HEK293 (cell line): ENCODE measurements around the gene CACNA2D3.

Experiments
- CTCF ChIP-seq: fragments of 450-650 bp; formaldehyde crosslinking; IDR thresholded peaks from 2 replicates; pipeline ENCODE4 v1.5.1; 2016; ENCODE audit warnings: missing biosample characterization, missing genetic modification characterization
- HOXA7 ChIP-seq: sonication (generic); formaldehyde crosslinking; IDR thresholded peaks from 2 replicates; pipeline ENCODE4 v1.8.1; 2022; ENCODE audit warnings: missing genetic modification reagents, borderline replicate concordance
- KLF8 ChIP-seq: fragments of 450-650 bp; formaldehyde crosslinking; IDR thresholded peaks from 2 replicates; pipeline ENCODE4 v1.5.1; 2016; ENCODE audit warnings: missing biosample characterization, missing genetic modification characterization
- OSR2 ChIP-seq: fragments of 450-650 bp; formaldehyde crosslinking; IDR thresholded peaks from 2 replicates; pipeline ENCODE4 v1.5.1; 2016; ENCODE audit warnings: missing biosample characterization, missing genetic modification characterization
- TCF7L2 ChIP-seq: IDR thresholded peaks from 2 replicates; pipeline ENCODE4 v1.6.1; 2011; ENCODE audit warnings: low read depth, mild to moderate bottlenecking, inconsistent platforms, low read length, moderate library complexity, borderline replicate concordance
- ZBTB10 ChIP-seq: fragments of 450-650 bp; formaldehyde crosslinking; IDR thresholded peaks from 2 replicates; pipeline ENCODE4 v1.5.1; 2016; ENCODE audit warnings: missing biosample characterization, missing genetic modification characterization
- ZBTB49 ChIP-seq: fragments of 450-650 bp; formaldehyde crosslinking; IDR thresholded peaks from 2 replicates; pipeline ENCODE4 v1.5.1; 2016; ENCODE audit warnings: missing biosample characterization, missing genetic modification characterization, low read depth
- ZEB2 ChIP-seq: fragments of 450-650 bp; formaldehyde crosslinking; IDR thresholded peaks from 2 replicates; pipeline ENCODE4 v1.5.1; 2016; ENCODE audit warnings: missing biosample characterization, missing genetic modification characterization
- ZNF416 ChIP-seq: fragments of 450-650 bp; formaldehyde crosslinking; IDR thresholded peaks from 2 replicates; pipeline ENCODE4 v1.5.1; 2016; ENCODE audit warnings: missing biosample characterization, missing genetic modification characterization
- ZNF501 ChIP-seq: fragments of 450-650 bp; formaldehyde crosslinking; IDR thresholded peaks from 2 replicates; pipeline ENCODE4 v1.5.1; 2016; ENCODE audit warnings: missing biosample characterization, missing genetic modification characterization
- ZNF580 ChIP-seq: fragments of 450-650 bp; formaldehyde crosslinking; IDR thresholded peaks from 2 replicates; pipeline ENCODE4 v1.5.1; 2016; ENCODE audit warnings: missing biosample characterization, missing genetic modification characterization
- ZNF639 ChIP-seq: fragments of 450-650 bp; formaldehyde crosslinking; IDR thresholded peaks from 2 replicates; pipeline ENCODE4 v1.5.1; 2016; ENCODE audit warnings: missing biosample characterization, missing genetic modification characterization
- ZNF747 ChIP-seq: fragments of 450-650 bp; formaldehyde crosslinking; IDR thresholded peaks from 2 replicates; pipeline ENCODE4 v1.5.1; 2016; ENCODE audit warnings: missing biosample characterization, missing genetic modification characterization
- ZNF776 ChIP-seq: fragments of 450-650 bp; formaldehyde crosslinking; IDR thresholded peaks from 2 replicates; pipeline ENCODE4 v1.5.0; 2017; ENCODE audit warnings: missing biosample characterization, missing genetic modification characterization, borderline replicate concordance

- TF ChIP-seq CTCF (tag by site-specific recombination) (no peak), ZNF747 (no peak), ZBTB49 (tag by site-specific recombination) (no peak), ZNF776 (tag by site-specific recombination) (no peak), ZNF639 (no peak), TCF7L2 (no peak), ZNF501 (tag by site-specific recombination) (no peak), ZBTB10 (tag by site-specific recombination) (no peak), HOXA7 (CRISPR knock-in tag) (no peak), ZNF416 (no peak), ZEB2 (tag by site-specific recombination) (no peak), OSR2 (tag by site-specific recombination) (no peak), ZNF580 (tag by site-specific recombination) (no peak), KLF8 (tag by site-specific recombination) (no peak)
Observed at GRCh38 chr3:54772746-54773145, 650.4 kb downstream of the CACNA2D3 start.
